ENCODE measurements around the gene NFIB.

DNA sequence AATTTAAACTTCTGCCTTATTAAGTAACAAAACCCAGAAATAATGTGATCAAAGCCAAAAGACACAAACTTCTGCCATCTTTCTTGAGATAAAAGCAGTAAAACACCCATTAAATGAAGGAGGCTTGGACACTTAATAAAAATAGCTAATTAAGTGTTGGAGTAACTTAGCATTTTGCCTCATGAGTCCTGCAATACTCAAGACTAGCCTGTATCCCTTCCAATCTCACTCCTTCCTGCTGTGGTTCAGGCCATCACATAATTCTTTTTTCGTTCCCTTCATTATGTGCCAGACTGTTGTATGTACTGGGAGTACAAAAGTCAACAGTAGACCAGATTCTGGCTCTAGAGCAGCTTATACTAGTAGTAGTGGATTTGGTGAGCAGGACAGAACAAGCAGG is 250.2 kb downstream of the NFIB start:
- TF ChIP-seq, protein P1, sequence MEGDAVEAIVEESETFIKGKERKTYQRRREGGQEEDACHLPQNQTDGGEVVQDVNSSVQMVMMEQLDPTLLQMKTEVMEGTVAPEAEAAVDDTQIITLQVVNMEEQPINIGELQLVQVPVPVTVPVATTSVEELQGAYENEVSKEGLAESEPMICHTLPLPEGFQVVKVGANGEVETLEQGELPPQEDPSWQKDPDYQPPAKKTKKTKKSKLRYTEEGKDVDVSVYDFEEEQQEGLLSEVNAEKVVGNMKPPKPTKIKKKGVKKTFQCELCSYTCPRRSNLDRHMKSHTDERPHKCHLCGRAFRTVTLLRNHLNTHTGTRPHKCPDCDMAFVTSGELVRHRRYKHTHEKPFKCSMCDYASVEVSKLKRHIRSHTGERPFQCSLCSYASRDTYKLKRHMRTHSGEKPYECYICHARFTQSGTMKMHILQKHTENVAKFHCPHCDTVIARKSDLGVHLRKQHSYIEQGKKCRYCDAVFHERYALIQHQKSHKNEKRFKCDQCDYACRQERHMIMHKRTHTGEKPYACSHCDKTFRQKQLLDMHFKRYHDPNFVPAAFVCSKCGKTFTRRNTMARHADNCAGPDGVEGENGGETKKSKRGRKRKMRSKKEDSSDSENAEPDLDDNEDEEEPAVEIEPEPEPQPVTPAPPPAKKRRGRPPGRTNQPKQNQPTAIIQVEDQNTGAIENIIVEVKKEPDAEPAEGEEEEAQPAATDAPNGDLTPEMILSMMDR (IDR thresholded peaks at IDR 0.05) = no peak
- TF ChIP-seq POLR2A (IDR thresholded peaks at IDR 0.05) = no peak

Measured in body of pancreas (tissue), 4 donors.